SH-SY5Y (cell line): ENCODE data around the gene GRIP1.

Experiments used
- GATA2 ChIP-seq: IDR thresholded peaks from 2 replicates; pipeline ENCODE4 v1.6.1; 2011; ENCODE audit warnings: mild to moderate bottlenecking, low read depth, low read length
- GATA3 ChIP-seq: IDR thresholded peaks from 2 replicates; pipeline ENCODE4 v1.6.1; 2011; ENCODE audit warnings: low read depth, mild to moderate bottlenecking, low read length, moderate library complexity

The GRIP1 gene

GRCh38 chr12:66467932-66468331 is 210.9 kb downstream of the GRIP1 start:
- TF ChIP-seq GATA2: no peak
- no peak for TF ChIP-seq GATA3

GRCh38 chr12:66461331-66461730 is 217.5 kb downstream of the GRIP1 start:
- no peak for TF ChIP-seq GATA3
- no peak for TF ChIP-seq GATA2

- TF ChIP-seq GATA2: no peak
- TF ChIP-seq GATA3: no peak
Observed at GRCh38 chr12:66459944-66460482, 218.9 kb downstream of the GRIP1 start.

DNA sequence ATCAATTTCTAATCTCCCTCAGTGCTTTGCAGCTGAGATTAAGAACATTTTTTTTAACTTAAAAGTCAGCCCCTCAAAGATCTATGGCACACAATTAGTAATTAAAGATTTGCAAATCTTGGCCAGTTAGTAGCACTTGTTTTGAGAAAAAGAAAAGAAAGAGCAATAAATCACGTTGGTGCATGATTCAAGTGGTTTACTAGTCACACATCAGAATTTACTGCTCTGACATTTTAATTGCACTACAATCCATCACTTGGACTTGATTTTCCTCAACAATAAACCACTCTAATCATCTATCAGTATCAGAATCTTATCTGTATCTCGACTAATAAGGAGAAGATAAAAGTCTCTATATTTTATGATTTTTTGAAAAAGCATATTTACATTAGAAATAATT is 222.3 kb downstream of the GRIP1 start:
- TF ChIP-seq GATA3 (no peak), GATA2 (no peak)

DNA sequence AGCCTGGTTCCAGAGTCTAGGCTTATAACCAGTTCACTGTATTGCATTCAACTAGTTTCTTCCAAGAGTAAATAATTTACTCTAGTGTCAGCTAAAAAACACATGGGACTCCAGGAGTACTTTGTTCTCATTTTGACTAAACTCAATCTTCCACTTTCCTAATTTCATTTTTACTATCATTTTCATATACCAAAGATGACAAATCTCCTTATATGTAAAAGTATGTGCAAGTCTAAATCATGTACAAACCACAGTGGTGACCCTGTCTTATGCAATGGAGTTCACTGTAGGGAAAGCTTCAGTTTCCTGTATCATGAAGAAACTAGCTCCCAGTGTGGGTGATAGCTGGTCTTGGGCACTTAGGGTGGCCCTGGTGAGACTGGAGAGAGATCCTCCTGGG is 225.0 kb downstream of the GRIP1 start:
- TF ChIP-seq GATA2 (no peak), GATA3 (no peak)

- no peak for TF ChIP-seq GATA2
- no peak for TF ChIP-seq GATA3
Observed at GRCh38 chr12:66453120-66453519, 225.8 kb downstream of the GRIP1 start.

GRCh38 chr12:66449531-66449930 is 229.3 kb downstream of the GRIP1 start:
- TF ChIP-seq GATA2: no peak
- no peak for TF ChIP-seq GATA3

GRCh38 chr12:66447643-66448042 is 231.2 kb downstream of the GRIP1 start:
- no peak for TF ChIP-seq GATA2

DNA sequence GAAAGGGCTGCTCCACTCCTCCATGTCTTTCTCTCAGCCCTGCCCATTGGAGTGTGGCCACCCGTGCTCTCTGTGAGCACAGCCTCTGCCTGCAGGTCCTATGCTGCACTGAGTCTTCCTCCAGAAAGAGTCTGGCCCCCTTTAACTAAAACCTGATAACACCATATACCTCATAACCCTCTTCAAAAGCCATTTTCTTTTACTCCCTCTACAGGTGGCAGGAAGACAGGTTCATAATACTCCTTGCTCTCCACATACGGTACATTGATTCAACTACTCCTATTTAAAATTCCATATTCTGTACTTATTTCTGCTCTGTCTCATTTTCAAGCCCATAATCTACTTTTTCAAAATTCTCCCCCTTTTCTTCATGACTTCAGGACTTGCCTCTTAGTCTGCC is 232.6 kb downstream of the GRIP1 start:
- TF ChIP-seq GATA2: no peak

- no peak for TF ChIP-seq GATA3
- TF ChIP-seq GATA2: no peak
Observed at GRCh38 chr12:66441905-66442559, 236.8 kb downstream of the GRIP1 start.

GRCh38 chr12:66438601-66439000 is 240.3 kb downstream of the GRIP1 start:
- TF ChIP-seq GATA3 (no peak), GATA2 (no peak)

DNA sequence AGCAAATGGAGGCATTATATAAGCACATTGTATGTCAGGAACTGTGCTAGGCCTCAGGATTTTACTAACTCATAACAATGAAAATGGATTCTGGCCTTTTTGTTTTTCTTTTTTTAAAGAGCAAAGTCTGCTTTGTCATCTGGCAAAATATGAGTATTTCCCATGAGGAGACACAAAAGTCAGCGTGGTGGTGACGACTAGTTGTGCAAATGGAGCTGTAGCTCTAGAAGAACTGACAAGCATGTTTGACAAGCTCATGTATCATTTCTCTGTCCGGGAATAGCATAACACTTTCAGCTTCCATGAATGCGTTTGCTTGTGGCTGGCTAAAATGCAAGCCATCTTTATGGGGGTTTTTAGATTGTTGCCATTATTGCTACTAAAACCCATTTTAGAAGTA is 248.8 kb downstream of the GRIP1 start:
- TF ChIP-seq GATA2 (no peak), GATA3 (no peak)

DNA sequence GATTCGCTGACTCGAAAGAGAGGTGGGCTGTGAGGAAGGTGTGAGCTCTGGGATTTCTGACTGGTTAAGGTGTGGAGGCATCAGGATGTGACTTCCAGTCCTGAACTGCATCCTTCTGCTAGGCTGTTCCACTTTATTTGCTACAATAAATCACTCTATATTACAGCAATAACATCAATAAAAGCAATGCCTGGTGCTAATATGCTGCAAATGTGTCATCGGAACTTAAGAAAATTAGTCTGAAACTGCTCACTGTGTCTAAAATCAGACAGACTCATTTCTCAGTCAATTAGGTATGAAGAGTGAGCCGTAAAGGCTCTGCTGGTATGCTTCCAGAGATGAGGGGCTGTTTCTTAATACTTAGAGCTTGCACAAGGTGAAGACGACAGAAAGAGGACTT is 250.0 kb downstream of the GRIP1 start:
- TF ChIP-seq GATA2: no peak
- TF ChIP-seq GATA3: no peak

DNA sequence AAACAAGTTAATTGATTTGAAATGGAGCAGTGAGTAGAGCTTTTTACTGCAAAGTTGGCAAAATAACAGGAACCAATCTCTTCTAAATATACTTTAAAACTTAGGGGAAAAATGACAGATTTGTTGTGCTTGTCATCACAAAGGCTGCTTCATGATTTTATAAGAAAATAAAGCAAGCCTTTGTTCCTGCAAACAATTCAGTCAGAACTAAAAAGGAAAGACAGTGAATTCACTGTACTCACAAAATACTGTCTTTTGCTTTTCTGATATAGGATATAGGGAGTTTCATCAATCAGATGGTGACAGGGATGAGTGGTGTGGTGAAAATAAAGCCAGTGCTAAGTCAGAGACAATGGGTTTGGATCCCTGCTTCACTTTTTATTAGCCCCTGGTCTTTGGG is 250.6 kb downstream of the GRIP1 start:
- TF ChIP-seq GATA2 (no peak), GATA3 (no peak)

GRCh38 chr12:66426696-66427095 is 252.2 kb downstream of the GRIP1 start:
- TF ChIP-seq GATA2: no peak
- no peak for TF ChIP-seq GATA3

DNA sequence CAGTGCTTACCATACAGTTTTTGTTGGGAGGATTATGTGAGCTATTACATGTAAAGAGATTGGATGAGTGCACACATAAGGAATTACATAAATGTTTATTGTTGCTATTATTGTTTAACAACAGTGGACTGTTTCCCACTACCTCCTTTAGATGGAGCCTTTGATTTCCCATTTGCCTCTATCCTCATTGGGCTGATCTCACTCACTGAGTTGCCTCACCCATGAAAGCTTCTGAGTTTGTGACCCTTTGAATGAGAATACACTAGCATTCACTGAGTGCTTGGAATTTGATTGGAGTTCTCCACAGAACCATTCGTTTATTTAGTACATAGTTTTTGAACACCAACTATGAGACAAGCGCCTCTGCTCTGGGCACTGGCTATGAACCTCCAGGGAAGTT is 255.6 kb downstream of the GRIP1 start:
- TF ChIP-seq GATA2 (no peak), GATA3 (no peak)
